ENCODE data around the gene SDSL.

SDSL gene

GRCh38 chr12:113480336-113480971, 58.3 kb downstream of the SDSL start:
- TF ChIP-seq CTCF (IDR thresholded peaks at IDR 0.05; ENCODE audit: insufficient read depth, low read length, poor library complexity, severe bottlenecking) (no peak), EZH2phosphoT487 (conservative IDR thresholded peaks at IDR 0.05; ENCODE audit: low read length) (no peak)

DNA sequence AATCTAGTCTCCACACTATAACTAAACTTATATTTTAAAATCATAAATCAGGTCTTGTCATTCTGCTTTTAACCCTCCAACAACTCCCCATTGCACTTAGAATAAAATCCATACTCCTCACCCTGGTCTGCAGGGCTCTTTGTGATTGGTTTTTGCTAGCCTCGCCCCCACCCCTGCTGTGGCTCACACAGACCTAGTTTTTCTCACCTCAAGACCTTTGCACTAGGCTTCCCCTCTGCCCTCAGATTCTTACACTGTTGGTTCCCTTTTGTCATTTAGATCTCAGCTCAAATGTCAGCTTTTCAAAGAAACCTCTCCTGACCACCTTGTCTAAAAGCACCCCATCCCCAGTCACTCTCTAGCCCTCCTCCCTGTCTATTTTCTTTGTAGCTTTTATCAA, 60.2 kb downstream of the SDSL start:
- no peaks in the 10 kb centered on the region for H3K27me3 ChIP-seq (ENCODE audit: low read length)

More at GRCh38 chr12:113480336-113480971, 58.3 kb downstream of the SDSL start:
- Histone ChIP-seq H3K4me2 (ENCODE audit: low read depth, low read length, poor library complexity, severe bottlenecking) (no peak overlapping the region), H3K27ac (ENCODE audit: low read depth, low read length) (no peak overlapping the region), H3K27me3 (ENCODE audit: low read length) (no peaks in the 10 kb centered on the region), H3K9me3 (ENCODE audit: insufficient read depth, low read length) (no peaks in the 10 kb centered on the region), H3K9ac (ENCODE audit: low read length) (no peak overlapping the region), H3K36me3 (ENCODE audit: low read length) (no peaks in the 10 kb centered on the region), H4K20me1 (ENCODE audit: low read depth, low read length) (no peaks in the 10 kb centered on the region), H3F3A (ENCODE audit: insufficient read depth) (no peaks in the 10 kb centered on the region), H3K4me3 (ENCODE audit: insufficient read depth, low read length, poor library complexity, severe bottlenecking) (no peak overlapping the region), H3K79me2 (ENCODE audit: insufficient read depth, low read length) (no peaks in the 10 kb centered on the region), H3K9me2 (replicated peaks; ENCODE audit: insufficient read depth, low read length) (no peaks in the 10 kb centered on the region), H2AFZ (ENCODE audit: low read depth, low read length, severe bottlenecking) (no peak overlapping the region)

DNA sequence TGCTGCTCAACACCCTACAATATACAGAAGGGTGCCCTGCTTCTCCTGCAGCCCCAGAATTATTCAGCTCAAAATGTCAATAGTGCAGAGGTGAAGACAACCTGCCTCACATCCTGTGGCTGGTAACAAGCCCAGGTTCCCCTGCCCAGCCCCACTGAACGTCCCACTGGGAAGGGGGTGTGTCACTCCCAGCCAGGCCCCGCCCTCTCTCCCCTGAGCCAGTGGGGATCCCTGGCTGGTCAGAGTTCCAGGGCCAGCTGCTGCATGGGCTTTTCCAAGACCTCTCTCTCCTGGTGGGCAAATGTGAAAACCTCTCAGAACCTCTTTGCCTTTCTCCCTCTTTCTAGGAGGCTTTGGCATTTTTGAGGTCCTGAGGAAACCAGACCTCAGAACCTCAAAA, 63.1 kb downstream of the SDSL start:
- H3K27ac ChIP-seq (ENCODE audit: low read depth, low read length), result no peak overlapping the region
- H3K79me2 ChIP-seq (ENCODE audit: insufficient read depth, low read length), result no peaks in the 10 kb centered on the region
- no peaks in the 10 kb centered on the region for H3K9me3 ChIP-seq (ENCODE audit: insufficient read depth, low read length)
- no peak overlapping the region for H2AFZ ChIP-seq (ENCODE audit: low read depth, low read length, severe bottlenecking)
- H3K9ac ChIP-seq (ENCODE audit: low read length), result no peak overlapping the region
- no peaks in the 10 kb centered on the region for H3K27me3 ChIP-seq (ENCODE audit: low read length)
- no peaks in the 10 kb centered on the region for H3K36me3 ChIP-seq (ENCODE audit: low read length)
- no peak overlapping the region for H3K4me2 ChIP-seq (ENCODE audit: low read depth, low read length, poor library complexity, severe bottlenecking)
- no peak overlapping the region for H3K4me3 ChIP-seq (ENCODE audit: insufficient read depth, low read length, poor library complexity, severe bottlenecking)
- no peaks in the 10 kb centered on the region for H3K9me2 ChIP-seq (replicated peaks; ENCODE audit: insufficient read depth, low read length)
- no peak for TF ChIP-seq CTCF (IDR thresholded peaks at IDR 0.05; ENCODE audit: insufficient read depth, low read length, poor library complexity, severe bottlenecking)
- no peak for TF ChIP-seq EZH2phosphoT487 (conservative IDR thresholded peaks at IDR 0.05; ENCODE audit: low read length)
- H4K20me1 ChIP-seq (ENCODE audit: low read depth, low read length), result no peaks in the 10 kb centered on the region
- no peaks in the 10 kb centered on the region for H3F3A ChIP-seq (ENCODE audit: insufficient read depth)

More for the DNA sequence above, 60.2 kb downstream of the SDSL start:
- H3K9ac ChIP-seq (ENCODE audit: low read length), result no peak overlapping the region
- no peaks in the 10 kb centered on the region for H3K79me2 ChIP-seq (ENCODE audit: insufficient read depth, low read length)
- no peaks in the 10 kb centered on the region for H3F3A ChIP-seq (ENCODE audit: insufficient read depth)
- H4K20me1 ChIP-seq (ENCODE audit: low read depth, low read length), result no peaks in the 10 kb centered on the region
- no peak overlapping the region for H3K4me3 ChIP-seq (ENCODE audit: insufficient read depth, low read length, poor library complexity, severe bottlenecking)
- no peak for TF ChIP-seq CTCF (IDR thresholded peaks at IDR 0.05; ENCODE audit: insufficient read depth, low read length, poor library complexity, severe bottlenecking)
- no peaks in the 10 kb centered on the region for H3K36me3 ChIP-seq (ENCODE audit: low read length)
- no peaks in the 10 kb centered on the region for H3K9me3 ChIP-seq (ENCODE audit: insufficient read depth, low read length)
- H3K27ac ChIP-seq (ENCODE audit: low read depth, low read length), result no peak overlapping the region
- no peak overlapping the region for H2AFZ ChIP-seq (ENCODE audit: low read depth, low read length, severe bottlenecking)
- no peak overlapping the region for H3K4me2 ChIP-seq (ENCODE audit: low read depth, low read length, poor library complexity, severe bottlenecking)
- no peaks in the 10 kb centered on the region for H3K9me2 ChIP-seq (replicated peaks; ENCODE audit: insufficient read depth, low read length)

Measured in SU-DHL-6 (cell line).